SU-DHL-6 (cell line): Measurements from ENCODE around the gene CYB5B.

Experiments
- CTCF ChIP-seq: fragments of 200-600 bp; sonication (generic); IDR thresholded peaks from one replicate; pipeline ENCODE4 v1.5.1; 2017; ENCODE audit warnings: antibody characterized with exemption, mild to moderate bottlenecking, low read length, moderate library complexity; ENCODE audit not compliant: insufficient read depth, poor library complexity, severe bottlenecking
- EZH2phosphoT487 ChIP-seq: fragments of 200-600 bp; sonication (generic), shearing (Covaris generic); conservative IDR thresholded peaks from 2 replicates; pipeline ENCODE4 v1.6.1; 2018; ENCODE audit warnings: mild to moderate bottlenecking, antibody characterized with exemption, low read length, moderate library complexity, mixed read lengths

- TF ChIP-seq CTCF (no peak), EZH2phosphoT487 (no peak)
Observed at GRCh38 chr16:69509125-69509524, 84.7 kb downstream of the CYB5B start.
